HepG2 (cell line): ENCODE measurements around the gene ARIH2. TPM values are rescaled to one million over a fixed set of nuclear protein-coding genes. Genes with fewer than 3 reads are reported as not detected.
A peak's percentile ranks its signal among the peaks of the same experiment; 100 is the strongest.

Source experiments
- AGO2 ChIP-seq: fragments of 200-400 bp; formaldehyde crosslinking; optimal IDR thresholded peaks from 2 replicates; pipeline ENCODE3; 2017; ENCODE audit warnings: mild to moderate bottlenecking, low read depth, low read length, moderate library complexity
- CCDC6 ChIP-seq: sonication (generic); formaldehyde crosslinking; IDR thresholded peaks from 2 replicates; pipeline ENCODE4 v1.8.1; 2022; ENCODE audit warnings: mild to moderate bottlenecking, missing genetic modification reagents, moderate library complexity
- FOXA1 ChIP-seq, 2 experiments: fragments of 450-650 bp in 1 of 2; sonication (generic) in 1 of 2; formaldehyde crosslinking in 1 of 2; IDR thresholded peaks; 2 replicates each; pipeline versions ENCODE4 v1.4.0 to v1.6.1; 2016 to 2020; ENCODE audit warnings: missing genetic modification reagents in 1 of 2
- FOXK2 ChIP-seq: fragments of 450-650 bp; IDR thresholded peaks from 2 replicates; pipeline ENCODE4 v1.6.1; 2016
- GATA4 ChIP-seq: sonication (generic); IDR thresholded peaks from 2 replicates; pipeline ENCODE4 v1.6.1; 2016; ENCODE audit warnings: antibody characterized with exemption, low read depth, borderline replicate concordance
- HNF4G ChIP-seq, 2 experiments: sonication (generic) in 1 of 2; formaldehyde crosslinking in 1 of 2; IDR thresholded peaks; 2 replicates each; pipeline versions ENCODE4 v1.4.0 to v1.6.1; 2011 to 2020; ENCODE audit warnings: borderline replicate concordance in 2 of 2, low read depth in 2 of 2, mild to moderate bottlenecking in 2 of 2, low read length in 1 of 2, missing genetic modification reagents in 1 of 2, moderate library complexity in 1 of 2
- ISX ChIP-seq: sonication (generic); formaldehyde crosslinking; conservative IDR thresholded peaks from 2 replicates; pipeline ENCODE4 v1.5.0; 2020; ENCODE audit warnings: missing genetic modification reagents
- KDM2A ChIP-seq: sonication (generic); formaldehyde crosslinking; IDR thresholded peaks from 2 replicates; pipeline ENCODE4 v1.4.0; 2020; ENCODE audit warnings: low read depth, missing genetic modification reagents, borderline replicate concordance
- KDM4B ChIP-seq: sonication (generic); formaldehyde crosslinking; IDR thresholded peaks from 2 replicates; pipeline ENCODE4 v1.4.0; 2020; ENCODE audit warnings: missing genetic modification reagents
- KLF16 ChIP-seq, 2 experiments: sonication (generic) in 1 of 2; formaldehyde crosslinking in 1 of 2; IDR thresholded peaks; 2 replicates each; pipeline versions ENCODE4 v1.6.1 to v1.8.0; 2016 to 2023; ENCODE audit warnings: missing genetic modification reagents in 2 of 2, missing compliant biosample characterization in 1 of 2
- MEIS2 ChIP-seq: sonication (generic); formaldehyde crosslinking; IDR thresholded peaks from 2 replicates; pipeline ENCODE4 v1.9.0; 2021; ENCODE audit warnings: mild to moderate bottlenecking, missing genetic modification reagents
- MIER2 ChIP-seq: IDR thresholded peaks from 2 replicates; pipeline ENCODE4 v1.6.1; 2016; ENCODE audit warnings: missing biosample characterization, missing genetic modification reagents
- MTF1 ChIP-seq: sonication (generic); formaldehyde crosslinking; IDR thresholded peaks from 2 replicates; pipeline ENCODE4 v1.5.0; 2020; ENCODE audit warnings: missing genetic modification reagents
- MYC ChIP-seq: sonication (generic); formaldehyde crosslinking; IDR thresholded peaks from 2 replicates; pipeline ENCODE4 v1.9.0; 2021; ENCODE audit warnings: missing genetic modification reagents, borderline replicate concordance
- RARG ChIP-seq: sonication (generic); formaldehyde crosslinking; IDR thresholded peaks from 2 replicates; pipeline ENCODE4 v1.4.0; 2020; ENCODE audit warnings: low read depth, mild to moderate bottlenecking, missing genetic modification reagents
- RBFOX2 ChIP-seq: fragments of 200-400 bp; formaldehyde crosslinking; IDR thresholded peaks from 2 replicates; pipeline ENCODE4 v1.6.1; 2017; ENCODE audit warnings: low read depth, mild to moderate bottlenecking, low read length
- SAP130 ChIP-seq: IDR thresholded peaks from 2 replicates; pipeline ENCODE4 v1.6.1; 2016; ENCODE audit warnings: low read depth
- SP2 ChIP-seq: sonication (generic); formaldehyde crosslinking; IDR thresholded peaks from 2 replicates; pipeline ENCODE4 v1.5.1; 2020; ENCODE audit warnings: mild to moderate bottlenecking, missing genetic modification reagents
- ZBTB1 ChIP-seq: sonication (generic); formaldehyde crosslinking; IDR thresholded peaks from 2 replicates; pipeline ENCODE4 v1.4.0; 2020; ENCODE audit warnings: missing genetic modification reagents, borderline replicate concordance
- ZBTB14 ChIP-seq: sonication (generic); formaldehyde crosslinking; IDR thresholded peaks from 2 replicates; pipeline ENCODE4 v1.4.0; 2020; ENCODE audit warnings: missing genetic modification reagents
- ZBTB2 ChIP-seq: sonication (generic); formaldehyde crosslinking; IDR thresholded peaks from 2 replicates; pipeline ENCODE4 v1.8.0; 2022; ENCODE audit warnings: low read depth, missing genetic modification reagents
- ZNF10 ChIP-seq: sonication (generic); formaldehyde crosslinking; IDR thresholded peaks from 2 replicates; pipeline ENCODE4 v1.4.0; 2020; ENCODE audit warnings: mild to moderate bottlenecking, low read depth, missing genetic modification reagents, borderline replicate concordance
- ZNF362 ChIP-seq: sonication (generic); formaldehyde crosslinking; IDR thresholded peaks from 2 replicates; pipeline ENCODE4 v1.4.0; 2020; ENCODE audit warnings: missing genetic modification reagents, mild to moderate bottlenecking, borderline replicate concordance
- ZNF547 ChIP-seq: sonication (generic); formaldehyde crosslinking; IDR thresholded peaks from 2 replicates; pipeline ENCODE4 v1.5.1; 2020; ENCODE audit warnings: mild to moderate bottlenecking, missing genetic modification reagents
- ZNF562 ChIP-seq: sonication (generic); formaldehyde crosslinking; IDR thresholded peaks from 2 replicates; pipeline ENCODE4 v1.8.0; 2022; ENCODE audit warnings: missing genetic modification reagents, borderline replicate concordance
- ZNF7 ChIP-seq: IDR thresholded peaks from 2 replicates; pipeline ENCODE4 v1.6.1; 2016; ENCODE audit warnings: missing biosample characterization, missing genetic modification reagents
- ZNF841 ChIP-seq: sonication (generic); formaldehyde crosslinking; IDR thresholded peaks from 2 replicates; pipeline ENCODE4 v1.8.1; 2023; ENCODE audit warnings: missing genetic modification reagents, borderline replicate concordance
- polyA plus RNA-seq, 8 experiments: library from polyadenylated mRNA; depleted of rRNA in 3 of 8; stranded (reverse) in 7 of 8; unstranded in 1 of 8; fragments of >200 nt; fragmentation: Illumina TruSeq in 4 of 8; extraction: Trizol in 4 of 8; gene quantifications; 2 replicates each; pipeline versions ENCODE4 v1.2.1 to v1.2.3, GENCODE V29; 2011 to 2016; ENCODE audit warnings: low read depth in 4 of 8, missing spikeins in 1 of 8, mixed read lengths in 1 of 8; ENCODE audit not compliant: insufficient read depth in 1 of 8
- total RNA-seq, 5 experiments: library from RNA; depleted of rRNA; stranded (reverse); fragments of >200 nt; fragmentation: Illumina TruSeq; extraction: Trizol; gene quantifications; 2 replicates each; pipeline ENCODE4 v1.2.3, GENCODE V29; 2016; ENCODE audit warnings: low read depth in 1 of 5

The ARIH2 gene
- total and polyA plus RNA-seq, 2 of the 13 experiments (the other 11 are each of a cell fraction or from before 2014, with no cell fraction given) = 64.8 to 83.3 TPM

- no peak for TF ChIP-seq RARG (CRISPR knock-in tag)
- peak; percentile 84 for TF ChIP-seq MTF1 (CRISPR knock-in tag)
- TF ChIP-seq ZBTB2 = no peak; the same call in 1 of the 2 replicates
- no peak for TF ChIP-seq ZNF362 (CRISPR knock-in tag)
- peak; percentile 98 for TF ChIP-seq RBFOX2
- TF ChIP-seq KDM4B (CRISPR knock-in tag) = peak; percentile 96
- peak; percentile 90; the same call in 1 of the 2 replicates for TF ChIP-seq GATA4
- TF ChIP-seq FOXK2 = no peak
- TF ChIP-seq SP2 = no peak
- TF ChIP-seq MEIS2 (CRISPR knock-in tag) = peak; percentile 63
- TF ChIP-seq ISX = 0 out of 2 replicates have a peak, but pooled peaks have one; percentile 58
- TF ChIP-seq ZNF562 = no peak
- TF ChIP-seq ZNF7 (CRISPR knock-in tag) = no peak
- peak; percentile 85 for TF ChIP-seq ZNF547 (CRISPR knock-in tag)
- no peak for TF ChIP-seq ZNF841 (CRISPR knock-in tag)
- peak; percentile 67 for TF ChIP-seq ZBTB14
- TF ChIP-seq MYC (CRISPR knock-in tag) = peak; percentile 98
- peak; percentile 92 for TF ChIP-seq SAP130 (CRISPR knock-in tag)
- peak; percentile 34; the same call in 1 of the 2 replicates for TF ChIP-seq HNF4G (IDR thresholded peaks at IDR 0.05; ENCODE audit: borderline replicate concordance, low read depth, low read length)
- TF ChIP-seq HNF4G (CRISPR knock-in tag; IDR thresholded peaks at IDR 0.05; ENCODE audit: borderline replicate concordance, low read depth) = no peak
- peak; percentile 100 for TF ChIP-seq KDM2A
- TF ChIP-seq KLF16 (CRISPR knock-in tag; IDR thresholded peaks at IDR 0.05) = peak in 1 of 2 experiments; percentile 93; a peak in 2 of 4 replicates
- TF ChIP-seq MIER2 (CRISPR knock-in tag) = peak; percentile 80
- TF ChIP-seq ZNF10 = no peak
- peak; percentile 100 for TF ChIP-seq AGO2
- TF ChIP-seq FOXA1 (IDR thresholded peaks at IDR 0.05) = no peak
- TF ChIP-seq FOXA1 (CRISPR knock-in tag; IDR thresholded peaks at IDR 0.05) = peak; percentile 65
- no peak for TF ChIP-seq ZBTB1 (CRISPR knock-in tag)
- peak; percentile 54; the same call in 1 of the 2 replicates for TF ChIP-seq CCDC6 (CRISPR knock-in tag)
Measured at GRCh38 chr3:49028673-49029562, 110.3 kb downstream of the ARIH2 start, which contains the start of gene IMPDH2 (continued).
